PC-9 (cell line): ENCODE measurements around the gene IRAK1. TPM values are rescaled to one million over a fixed set of nuclear protein-coding genes. Genes with fewer than 3 reads are reported as not detected.

Experiments used
- BruUV-seq: library from RNA; stranded (reverse); fragments of 400-500 nt; replicated peaks from 2 replicates; lab custom pipeline; 2021; lab: Mats Ljungman, UMichigan
- CTCF ChIA-PET: fragments of 300-600 bp; sonication (Branson Sonifier 250); formaldehyde crosslinking; loops from one replicate; lab custom pipeline; 2022; ENCODE audit warnings: antibody characterized with exemption; lab: Charles Lee
- POLR2A ChIA-PET: fragments of 300-600 bp; sonication (Branson Sonifier 250); formaldehyde crosslinking; loops from one replicate; lab custom pipeline; 2022; ENCODE audit warnings: antibody characterized with exemption; ENCODE audit not compliant: unreplicated experiment; lab: Charles Lee
- DNase-seq, 2 experiments: peaks; one replicate each; pipeline versions ENCODE4 v3.0.0 to v3.0.0-alpha.2; 2015 to 2022; ENCODE audit warnings: mixed read lengths in 1 of 2
- H2AFZ ChIP-seq: fragments of 200-600 bp; sonication (generic); 2 replicates; pipeline ENCODE4 v1.8.1; 2017; ENCODE audit warnings: antibody characterized with exemption
- H3F3A ChIP-seq: fragments of 200-600 bp; sonication (generic); 2 replicates; pipeline ENCODE4 v1.8.1; 2017; ENCODE audit warnings: antibody characterized with exemption, mild to moderate bottlenecking, low read depth; ENCODE audit not compliant: insufficient read depth
- H3K27ac ChIP-seq: fragments of 200-600 bp; sonication (generic); 2 replicates; pipeline ENCODE4 v1.6.1; 2016; ENCODE audit warnings: mixed run types
- H3K27me3 ChIP-seq: fragments of 200-600 bp; sonication (generic); 2 replicates; pipeline ENCODE4 v1.6.1; 2016; ENCODE audit warnings: low read depth, mixed run types; ENCODE audit not compliant: insufficient read depth
- H3K36me3 ChIP-seq: fragments of 200-600 bp; sonication (generic); 2 replicates; pipeline ENCODE4 v1.6.1; 2016; ENCODE audit warnings: low read depth, mixed run types
- H3K4me1 ChIP-seq: fragments of 200-600 bp; sonication (generic); replicated peaks from 2 replicates; pipeline ENCODE4 v1.6.1; 2016; ENCODE audit warnings: mixed run types; ENCODE audit not compliant: insufficient read depth
- H3K4me2 ChIP-seq: fragments of 200-600 bp; sonication (generic); 2 replicates; pipeline ENCODE4 v1.6.1; 2017; ENCODE audit warnings: mixed run types
- H3K4me3 ChIP-seq: fragments of 200-600 bp; sonication (generic); 2 replicates; pipeline ENCODE4 v1.6.1; 2016; ENCODE audit warnings: mixed run types
- H3K79me2 ChIP-seq: fragments of 200-600 bp; sonication (generic); 2 replicates; pipeline ENCODE4 v1.6.1; 2017; ENCODE audit warnings: low read depth, mixed run types
- H3K9me2 ChIP-seq: fragments of 200-600 bp; sonication (generic); 2 replicates; pipeline ENCODE4 v1.8.1; 2017; ENCODE audit warnings: mild to moderate bottlenecking; ENCODE audit not compliant: insufficient read depth
- H3K9me3 ChIP-seq: fragments of 200-600 bp; sonication (generic); 2 replicates; pipeline ENCODE4 v1.8.1; 2016; ENCODE audit warnings: low read depth; ENCODE audit not compliant: insufficient read depth
- H4K20me1 ChIP-seq: fragments of 200-600 bp; sonication (generic); 2 replicates; pipeline ENCODE4 v1.8.1; 2017; ENCODE audit not compliant: insufficient read depth
- CTCF ChIP-seq: fragments of 200-600 bp; sonication (generic); conservative IDR thresholded peaks from 2 replicates; pipeline ENCODE4 v1.6.1; 2017; ENCODE audit warnings: mixed run types, antibody characterized with exemption, mild to moderate bottlenecking, moderate library complexity
- EZH2 ChIP-seq: fragments of 200-600 bp; sonication (generic); IDR thresholded peaks from 2 replicates; pipeline ENCODE4 v1.8.0; 2017; ENCODE audit warnings: antibody characterized with exemption, low read depth
- intact Hi-C: fragments of 100-400 bp; cut with micrococcal nuclease; formaldehyde crosslinking; loops from one replicate; pipeline ENCODE4 v1.10.0; 2022; ENCODE audit not compliant: unreplicated experiment
- total RNA-seq: library from RNA; stranded (reverse); gene quantifications from 2 replicates; pipeline ENCODE4 v1.2.3, GENCODE V29; 2021

The IRAK1 gene
- total RNA-seq, 1 experiment from 2014 or later, result 364 TPM

GRCh38 chrX:154027022-154027402, 7.3 kb upstream of the IRAK1 start:
- TF ChIP-seq CTCF (no peak), EZH2 (no peak)
- Histone ChIP-seq H3F3A (peaks cover 3% of the 10 kb centered on the region; the same call in 1 of the 2 replicates), H2AFZ (no peak overlapping the region), H4K20me1 (no peaks in the 10 kb centered on the region), H3K9me3 (no peaks in the 10 kb centered on the region), H3K27me3 (no peaks in the 10 kb centered on the region), H3K4me3 (no peak overlapping the region), H3K27ac (no peak overlapping the region), H3K79me2 (no peaks in the 10 kb centered on the region), H3K4me1 (no peaks in the 10 kb centered on the region), H3K9me2 (no peaks in the 10 kb centered on the region), H3K4me2 (no peak overlapping the region), H3K36me3 (no peaks in the 10 kb centered on the region)
- ChIA-PET POLR2A (no interaction called here), CTCF (interaction anchor here (0.6 kb wide), 1 partner anchor 105 kb away, joined by 3 read pairs; no protein-coding TSS in a partner anchor)
- BruUV-seq, result no TSS peak
- intact Hi-C loops, result no loop called here
- no peak for DNase-seq

- ChIA-PET CTCF (interaction anchor here (0.6 kb wide), 1 partner anchor 105 kb away, joined by 3 read pairs; no protein-coding TSS in a partner anchor), POLR2A (no interaction called here)
- no peaks in the 10 kb centered on the region for H3K36me3 ChIP-seq
These were observed 6.7 kb upstream of the IRAK1 start for GRCh38 chrX:154026136-154027021.

GRCh38 chrX:154025230-154025629, 5.5 kb upstream of the IRAK1 start:
- Histone ChIP-seq H4K20me1 (no peaks in the 10 kb centered on the region), H3K4me3 (no peak overlapping the region), H3K79me2 (no peaks in the 10 kb centered on the region), H2AFZ (no peak overlapping the region), H3K27me3 (no peaks in the 10 kb centered on the region), H3K9me2 (no peaks in the 10 kb centered on the region), H3K27ac (no peak overlapping the region), H3K36me3 (no peaks in the 10 kb centered on the region), H3K9me3 (no peaks in the 10 kb centered on the region), H3K4me1 (peaks cover 8% of the 10 kb centered on the region; the same call in 1 of the 2 replicates), H3F3A (peaks cover 5% of the 10 kb centered on the region; the same call in 1 of the 2 replicates), H3K4me2 (no peak overlapping the region)
- ChIA-PET POLR2A (no interaction called here), CTCF (no interaction called here)
- no TSS peak for BruUV-seq
- intact Hi-C loops, result no loop called here
- no peak for TF ChIP-seq CTCF
- no peak for TF ChIP-seq EZH2
- no peak for DNase-seq

More at GRCh38 chrX:154026136-154027021, 6.7 kb upstream of the IRAK1 start:
- Histone ChIP-seq H3K4me3 (no peak overlapping the region), H3K4me2 (no peak overlapping the region), H3K9me2 (no peaks in the 10 kb centered on the region), H3F3A (peaks cover 5% of the 10 kb centered on the region; the same call in 1 of the 2 replicates), H2AFZ (no peak overlapping the region), H3K79me2 (no peaks in the 10 kb centered on the region), H3K27me3 (no peaks in the 10 kb centered on the region), H4K20me1 (no peaks in the 10 kb centered on the region), H3K27ac (no peak overlapping the region), H3K9me3 (no peaks in the 10 kb centered on the region), H3K4me1 (peaks cover 1% of the 10 kb centered on the region; the same call in 1 of the 2 replicates)
- intact Hi-C loops, result no loop called here
- no peak for DNase-seq
- no TSS peak for BruUV-seq
- TF ChIP-seq EZH2 (no peak), CTCF (no peak)
